GM19395 (cell line): Measurements from ENCODE around the gene DLG2.
A peak's percentile ranks its signal among the peaks of the same experiment; 100 is the strongest.

Experiments used
- ATAC-seq: cut with Tn5 transposase; IDR thresholded peaks from one replicate; pipeline ENCODE4 v1.9.1; 2021; ENCODE audit warnings: mild to moderate bottlenecking, moderate library complexity; ENCODE audit not compliant: unreplicated experiment

DLG2 gene

GRCh38 chr11:83682611-83682973 lies 1944.6 kb downstream of the DLG2 start:
- ATAC-seq = peak; percentile 94

- ATAC-seq = no peak
These were observed 1945.1 kb downstream of the DLG2 start for GRCh38 chr11:83681906-83682610.

GRCh38 chr11:83681031-83681781 lies 1945.9 kb downstream of the DLG2 start:
- ATAC-seq = peak; percentile 64

GRCh38 chr11:83680321-83680720 lies 1946.8 kb downstream of the DLG2 start:
- no peak for ATAC-seq

GRCh38 chr11:83678831-83679584 lies 1948.1 kb downstream of the DLG2 start:
- ATAC-seq = no peak

GRCh38 chr11:83677730-83678129 lies 1949.4 kb downstream of the DLG2 start:
- ATAC-seq = no peak

GRCh38 chr11:83676056-83676601 lies 1951.0 kb downstream of the DLG2 start:
- ATAC-seq = no peak

GRCh38 chr11:83674102-83674896 lies 1952.8 kb downstream of the DLG2 start:
- ATAC-seq = no peak

- no peak for ATAC-seq
These were observed 1955.9 kb downstream of the DLG2 start for GRCh38 chr11:83671289-83671688.

- no peak for ATAC-seq
These were observed 1961.0 kb downstream of the DLG2 start for GRCh38 chr11:83666149-83666548.

- ATAC-seq = no peak
These were observed 1963.2 kb downstream of the DLG2 start for GRCh38 chr11:83663988-83664387.

GRCh38 chr11:83663446-83663845 lies 1963.7 kb downstream of the DLG2 start:
- no peak for ATAC-seq

GRCh38 chr11:83662494-83662893 lies 1964.7 kb downstream of the DLG2 start:
- ATAC-seq = no peak

GRCh38 chr11:83661491-83662350 lies 1965.4 kb downstream of the DLG2 start:
- ATAC-seq = no peak

- no peak for ATAC-seq
These were observed 1967.7 kb downstream of the DLG2 start for GRCh38 chr11:83659466-83659865.

GRCh38 chr11:83656796-83657330 lies 1970.3 kb downstream of the DLG2 start:
- no peak for ATAC-seq

- no peak for ATAC-seq
These were observed 1971.2 kb downstream of the DLG2 start for GRCh38 chr11:83655976-83656375.

- no peak for ATAC-seq
These were observed 1977.7 kb downstream of the DLG2 start for GRCh38 chr11:83649528-83649855.
